ENCODE measurements around the gene KLHL13.

The KLHL13 gene

DNA sequence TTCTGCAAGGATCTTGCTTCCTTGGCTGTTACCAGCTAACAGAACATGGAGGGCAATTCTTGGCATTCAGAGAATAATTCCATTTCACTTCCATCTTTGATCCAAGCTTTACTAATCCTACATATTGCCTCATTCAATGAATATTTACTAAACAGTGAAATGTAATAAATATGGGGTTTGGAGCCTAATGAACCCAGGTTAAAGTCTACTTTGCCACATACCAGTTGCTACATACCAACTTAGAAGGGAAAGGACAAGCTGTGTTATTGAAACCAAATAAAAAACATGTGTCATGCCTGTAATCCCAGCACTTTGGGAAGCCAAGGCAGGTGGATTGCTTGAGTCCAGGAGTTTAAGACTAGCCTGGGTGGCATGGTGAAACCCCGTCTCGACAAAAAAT, 265.6 kb downstream of the KLHL13 start:
- TF ChIP-seq, protein P1, sequence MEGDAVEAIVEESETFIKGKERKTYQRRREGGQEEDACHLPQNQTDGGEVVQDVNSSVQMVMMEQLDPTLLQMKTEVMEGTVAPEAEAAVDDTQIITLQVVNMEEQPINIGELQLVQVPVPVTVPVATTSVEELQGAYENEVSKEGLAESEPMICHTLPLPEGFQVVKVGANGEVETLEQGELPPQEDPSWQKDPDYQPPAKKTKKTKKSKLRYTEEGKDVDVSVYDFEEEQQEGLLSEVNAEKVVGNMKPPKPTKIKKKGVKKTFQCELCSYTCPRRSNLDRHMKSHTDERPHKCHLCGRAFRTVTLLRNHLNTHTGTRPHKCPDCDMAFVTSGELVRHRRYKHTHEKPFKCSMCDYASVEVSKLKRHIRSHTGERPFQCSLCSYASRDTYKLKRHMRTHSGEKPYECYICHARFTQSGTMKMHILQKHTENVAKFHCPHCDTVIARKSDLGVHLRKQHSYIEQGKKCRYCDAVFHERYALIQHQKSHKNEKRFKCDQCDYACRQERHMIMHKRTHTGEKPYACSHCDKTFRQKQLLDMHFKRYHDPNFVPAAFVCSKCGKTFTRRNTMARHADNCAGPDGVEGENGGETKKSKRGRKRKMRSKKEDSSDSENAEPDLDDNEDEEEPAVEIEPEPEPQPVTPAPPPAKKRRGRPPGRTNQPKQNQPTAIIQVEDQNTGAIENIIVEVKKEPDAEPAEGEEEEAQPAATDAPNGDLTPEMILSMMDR (IDR thresholded peaks at IDR 0.05; ENCODE audit: extremely low read depth, missing control alignments): no peak

More for the DNA sequence above, 265.6 kb downstream of the KLHL13 start:
- DNase-seq (ENCODE audit: low spot score): no peak

All from GM20000 (cell line).